H9 (cell line): Measurements from ENCODE around the gene WNT7B. TPM values are rescaled to one million over a fixed set of nuclear protein-coding genes. Genes with fewer than 3 reads are reported as not detected.
A peak's percentile ranks its signal among the peaks of the same experiment; 100 is the strongest.

Experiments used
- DNase-seq: peaks from one replicate; pipeline ENCODE4 v3.0.0-alpha.2; 2017
- H2AFZ ChIP-seq: one replicate; pipeline ENCODE4 v1.6.1; 2013; ENCODE audit warnings: mild to moderate bottlenecking, low read length, control low read depth, moderate library complexity
- H2AK5ac ChIP-seq: 2 replicates; pipeline ENCODE4 v1.6.1; 2013; ENCODE audit warnings: low read length, control low read depth, mixed read lengths; ENCODE audit not compliant: insufficient read length
- H2BK120ac ChIP-seq: one replicate; pipeline ENCODE4 v1.6.1; 2013; ENCODE audit warnings: low read depth, mild to moderate bottlenecking, low read length, control low read depth, inconsistent platforms; ENCODE audit not compliant: poor library complexity, severe bottlenecking
- H2BK12ac ChIP-seq: 2 replicates; pipeline ENCODE4 v1.6.1; 2013; ENCODE audit warnings: low read length, control low read depth, mixed read lengths, low read depth; ENCODE audit not compliant: insufficient read length
- H2BK15ac ChIP-seq: 2 replicates; pipeline ENCODE4 v1.6.1; 2013; ENCODE audit warnings: low read depth, low read length, control low read depth
- H2BK20ac ChIP-seq: one replicate; pipeline ENCODE4 v1.6.1; 2013; ENCODE audit warnings: low read depth, mild to moderate bottlenecking, low read length, control low read depth, inconsistent platforms; ENCODE audit not compliant: poor library complexity, severe bottlenecking
- H2BK5ac ChIP-seq: 2 replicates; pipeline ENCODE4 v1.6.1; 2013; ENCODE audit warnings: low read length, control low read depth, mixed read lengths; ENCODE audit not compliant: insufficient read length
- H3K14ac ChIP-seq: 2 replicates; pipeline ENCODE4 v1.6.1; 2013; ENCODE audit warnings: low read length, control low read depth; ENCODE audit not compliant: insufficient read depth
- H3K18ac ChIP-seq: 2 replicates; pipeline ENCODE4 v1.6.1; 2013; ENCODE audit warnings: low read depth, mild to moderate bottlenecking, mixed read lengths, low read length, control low read depth; ENCODE audit not compliant: insufficient read length
- H3K23ac ChIP-seq: 2 replicates; pipeline ENCODE4 v1.6.1; 2013; ENCODE audit warnings: low read length, control low read depth, mixed read lengths, low read depth; ENCODE audit not compliant: insufficient read length
- H3K23me2 ChIP-seq: 2 replicates; pipeline ENCODE4 v1.6.1; 2013; ENCODE audit warnings: low read depth, mild to moderate bottlenecking, mixed read lengths, low read length, control low read depth; ENCODE audit not compliant: insufficient read length, poor library complexity, severe bottlenecking
- H3K27ac ChIP-seq: 2 replicates; pipeline ENCODE4 v1.5.1; 2013; ENCODE audit warnings: low read length, control low read depth, mixed read lengths, low read depth; ENCODE audit not compliant: insufficient read length
- H3K27me3 ChIP-seq: 2 replicates; pipeline ENCODE4 v1.6.1; 2013; ENCODE audit warnings: low read length, control low read depth, inconsistent platforms; ENCODE audit not compliant: insufficient read depth
- H3K4ac ChIP-seq: 2 replicates; pipeline ENCODE4 v1.6.1; 2013; ENCODE audit warnings: low read depth, mild to moderate bottlenecking, control low read depth, inconsistent platforms, low read length, moderate library complexity
- H3K4me1 ChIP-seq: 2 replicates; pipeline ENCODE4 v1.6.1; 2013; ENCODE audit warnings: low read length, control low read depth, inconsistent platforms; ENCODE audit not compliant: insufficient read depth
- H3K4me2 ChIP-seq: 2 replicates; pipeline ENCODE4 v1.6.1; 2013; ENCODE audit warnings: low read length, control low read depth, mixed read lengths; ENCODE audit not compliant: insufficient read length, insufficient read depth
- H3K56ac ChIP-seq: 2 replicates; pipeline ENCODE4 v1.6.1; 2013; ENCODE audit warnings: low read depth, mild to moderate bottlenecking, mixed read lengths, low read length, control low read depth; ENCODE audit not compliant: insufficient read length
- H3K79me1 ChIP-seq: 2 replicates; pipeline ENCODE4 v1.6.1; 2013; ENCODE audit warnings: low read depth, mild to moderate bottlenecking, moderate library complexity, low read length, control low read depth, inconsistent platforms; ENCODE audit not compliant: insufficient read depth, poor library complexity, severe bottlenecking
- H3K79me2 ChIP-seq: 2 replicates; pipeline ENCODE4 v1.6.1; 2013; ENCODE audit warnings: low read length, control low read depth, inconsistent platforms; ENCODE audit not compliant: insufficient read depth
- H3K9ac ChIP-seq: 2 replicates; pipeline ENCODE4 v1.6.1; 2013; ENCODE audit warnings: low read length, control low read depth, mixed read lengths; ENCODE audit not compliant: insufficient read length; ENCODE audit errors: extremely low read depth
- H3K9me3 ChIP-seq: one replicate; pipeline ENCODE4 v1.6.1; 2013; ENCODE audit warnings: low read depth, low read length, inconsistent platforms; ENCODE audit not compliant: control insufficient read depth
- H3T11ph ChIP-seq: one replicate; pipeline ENCODE4 v1.6.1; 2013; ENCODE audit warnings: mild to moderate bottlenecking, low read length, control low read depth, inconsistent platforms
- H4K20me1 ChIP-seq: one replicate; pipeline ENCODE4 v1.6.1; 2013; ENCODE audit not compliant: control insufficient read depth, insufficient read length, insufficient read depth
- H4K5ac ChIP-seq: 2 replicates; pipeline ENCODE4 v1.6.1; 2013; ENCODE audit warnings: low read depth, mild to moderate bottlenecking, mixed read lengths, low read length, control low read depth; ENCODE audit not compliant: insufficient read length
- H4K8ac ChIP-seq: replicated peaks from 2 replicates; pipeline ENCODE4 v1.6.1; 2013; ENCODE audit warnings: low read length, control low read depth, mixed read lengths, low read depth; ENCODE audit not compliant: insufficient read length
- H4K91ac ChIP-seq: 2 replicates; pipeline ENCODE4 v1.6.1; 2013; ENCODE audit warnings: low read depth, mild to moderate bottlenecking, moderate library complexity, mixed read lengths, low read length, control low read depth; ENCODE audit not compliant: insufficient read length
- H3K27ac Mint-ChIP-seq, 3 experiments: 2 replicates in 2 of 3; 3 replicates in 1 of 3; pipeline ENCODE4 v1.8.0; 2020 to 2021; ENCODE audit warnings: mixed read lengths in 3 of 3, mild to moderate bottlenecking in 1 of 3, moderate library complexity in 1 of 3
- H3K27me3 Mint-ChIP-seq: 2 replicates; pipeline ENCODE4 v1.8.0; 2021; ENCODE audit warnings: low read depth, mild to moderate bottlenecking, moderate library complexity, mixed read lengths
- H3K36me3 Mint-ChIP-seq, 3 experiments: 2 replicates in 2 of 3; 3 replicates in 1 of 3; pipeline ENCODE4 v1.8.0; 2020 to 2021; ENCODE audit warnings: low read depth in 3 of 3, mixed read lengths in 3 of 3; ENCODE audit not compliant: insufficient read depth in 1 of 3
- H3K4me1 Mint-ChIP-seq, 2 experiments: 2 replicates each; pipeline ENCODE4 v1.8.0; 2020; ENCODE audit warnings: mixed read lengths in 2 of 2
- H3K4me3 Mint-ChIP-seq, 2 experiments: 2 replicates in 1 of 2; 3 replicates in 1 of 2; pipeline ENCODE4 v1.8.0; 2020 to 2021; ENCODE audit warnings: mild to moderate bottlenecking in 2 of 2, mixed read lengths in 2 of 2, moderate library complexity in 1 of 2
- H3K9me3 Mint-ChIP-seq, 2 experiments: 2 replicates in 1 of 2; 3 replicates in 1 of 2; pipeline ENCODE4 v1.8.0; 2020; ENCODE audit warnings: mild to moderate bottlenecking in 2 of 2, mixed read lengths in 2 of 2, moderate library complexity in 1 of 2
- CTCF ChIP-seq: fragments of 200-600 bp; sonication (generic); conservative IDR thresholded peaks from 3 replicates; pipeline ENCODE4 v1.8.0; 2021; ENCODE audit warnings: antibody characterized with exemption, mild to moderate bottlenecking
- WGBS: extraction: QIAGEN DNeasy Blood & Tissue Kit; methylation state at CpG from one replicate; pipeline ENCODE4 v1.1.7; 2013; ENCODE audit warnings: missing lambda C conversion rate, low lambda C conversion rate, mixed read lengths; ENCODE audit not compliant: insufficient read length; ENCODE audit errors: extremely low coverage; 5-methylcytosine and 5-hydroxymethylcytosine counted together
- total RNA-seq: library from RNA; stranded (reverse); gene quantifications from 2 replicates; pipeline ENCODE4 v1.2.1, GENCODE V29; 2021

The WNT7B gene
- total RNA-seq, 1 experiment from 2014 or later: 0.09 TPM

GRCh38 chr22:46025973-46026898 lies 49.3 kb upstream of the WNT7B start:
- no peak overlapping the region for H3K18ac ChIP-seq
- H3K56ac ChIP-seq: no peak overlapping the region
- H2AFZ ChIP-seq: no peak overlapping the region
- no peak overlapping the region for H2BK20ac ChIP-seq
- no peaks in the 10 kb centered on the region for H3K36me3 Mint-ChIP-seq
- DNase-seq: no peak
- no peak overlapping the region for H2BK120ac ChIP-seq
- peaks cover 16% of the 10 kb centered on the region; the same call in 1 of the 2 replicates for H3K27me3 ChIP-seq
- H3K23ac ChIP-seq: no peak overlapping the region
- H3T11ph ChIP-seq: no peak overlapping the region
- H3K27ac Mint-ChIP-seq: no peak overlapping the region
- H4K20me1 ChIP-seq: no peaks in the 10 kb centered on the region
- no peaks in the 10 kb centered on the region for H3K79me1 ChIP-seq
- no peak overlapping the region for H3K4me2 ChIP-seq
- H2BK5ac ChIP-seq: no peak overlapping the region
- no peak overlapping the region for H3K4ac ChIP-seq
- H2BK12ac ChIP-seq: no peak overlapping the region
- no peak overlapping the region for H3K27ac ChIP-seq
- peaks cover 15 to 20% of the 10 kb centered on the region in 2 experiments for H3K4me1 Mint-ChIP-seq
- H3K9ac ChIP-seq: no peak overlapping the region
- peaks cover 0 to 2% of the 10 kb centered on the region in 2 experiments; a peak in 2 of 5 replicates for H3K9me3 Mint-ChIP-seq
- TF ChIP-seq CTCF: no peak
- no peak overlapping the region for H3K14ac ChIP-seq
- H3K27me3 Mint-ChIP-seq: peaks cover 62% of the 10 kb centered on the region
- peak overlapping the region; percentile 60 to 77 for H3K4me3 Mint-ChIP-seq
- no peaks in the 10 kb centered on the region for H3K79me2 ChIP-seq
- H3K9me3 ChIP-seq: no peaks in the 10 kb centered on the region
- no peaks in the 10 kb centered on the region for H3K23me2 ChIP-seq
- no peak overlapping the region for H2AK5ac ChIP-seq
- H4K91ac ChIP-seq: no peak overlapping the region
- no CpG with 5 or more reads among the region's 17 CpGs for WGBS
- H4K8ac ChIP-seq: no peak overlapping the region
- no peak overlapping the region for H2BK15ac ChIP-seq
- H3K4me1 ChIP-seq: peaks cover 2% of the 10 kb centered on the region; the same call in 1 of the 2 replicates
- no peak overlapping the region for H4K5ac ChIP-seq
